Stimulated activated CD4-positive, alpha-beta T cell treated with anti-CD3 and anti-CD28 coated beads, TNF-alpha, amount 100 ng/mL, for 24 hours (primary cell): ENCODE results near the gene SH3BGRL3.
A peak's percentile ranks its signal among the peaks of the same experiment; 100 is the strongest.

ENCODE experiments used
- DNase-seq, 3 experiments: peaks; one replicate each; pipeline ENCODE4 v3.0.0-alpha.2; 2020; ENCODE audit warnings: low read depth in 3 of 3

Gene SH3BGRL3

DNA sequence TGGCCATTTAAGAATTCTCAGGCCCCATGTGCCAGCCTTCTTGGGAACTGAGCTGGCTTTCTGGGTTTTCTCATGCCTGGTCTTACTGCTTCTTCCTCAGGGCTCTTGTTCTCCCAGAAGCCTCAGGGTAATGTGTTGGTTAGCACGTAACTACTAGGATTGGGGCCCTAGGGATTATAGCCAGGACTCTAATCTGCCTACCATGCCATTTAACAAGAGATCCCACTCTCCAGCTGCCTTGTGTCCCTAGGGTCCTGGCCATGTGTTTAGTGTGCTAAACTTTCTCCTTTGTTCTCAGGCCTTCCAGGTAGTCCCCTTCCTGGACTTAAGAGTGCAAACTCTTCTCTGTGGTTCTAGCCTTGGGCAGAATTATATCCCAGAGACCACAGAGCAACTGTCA, 2.2 kb upstream of the SH3BGRL3 start:
- no peak for DNase-seq

DNA sequence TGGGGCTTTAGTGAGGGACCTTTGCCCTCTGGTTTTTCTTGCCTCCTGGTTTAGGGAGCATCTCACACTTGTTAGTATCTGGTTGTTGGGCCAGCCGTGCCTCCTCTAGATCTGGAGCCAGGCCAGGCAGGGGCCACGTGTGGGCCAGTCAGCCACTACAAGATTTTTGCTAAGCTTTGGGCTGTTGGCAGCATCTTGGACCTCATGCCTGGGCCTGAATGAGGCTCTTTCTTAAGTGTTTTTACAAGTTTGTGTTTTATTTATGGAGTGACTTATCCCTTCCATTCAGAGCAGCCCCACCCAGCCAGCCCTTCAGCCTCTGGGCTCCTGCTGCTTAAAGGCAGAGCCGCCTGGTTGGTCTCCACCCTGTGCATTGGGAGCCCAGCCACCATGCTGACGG, 1.6 kb upstream of the SH3BGRL3 start:
- DNase-seq = no peak

DNA sequence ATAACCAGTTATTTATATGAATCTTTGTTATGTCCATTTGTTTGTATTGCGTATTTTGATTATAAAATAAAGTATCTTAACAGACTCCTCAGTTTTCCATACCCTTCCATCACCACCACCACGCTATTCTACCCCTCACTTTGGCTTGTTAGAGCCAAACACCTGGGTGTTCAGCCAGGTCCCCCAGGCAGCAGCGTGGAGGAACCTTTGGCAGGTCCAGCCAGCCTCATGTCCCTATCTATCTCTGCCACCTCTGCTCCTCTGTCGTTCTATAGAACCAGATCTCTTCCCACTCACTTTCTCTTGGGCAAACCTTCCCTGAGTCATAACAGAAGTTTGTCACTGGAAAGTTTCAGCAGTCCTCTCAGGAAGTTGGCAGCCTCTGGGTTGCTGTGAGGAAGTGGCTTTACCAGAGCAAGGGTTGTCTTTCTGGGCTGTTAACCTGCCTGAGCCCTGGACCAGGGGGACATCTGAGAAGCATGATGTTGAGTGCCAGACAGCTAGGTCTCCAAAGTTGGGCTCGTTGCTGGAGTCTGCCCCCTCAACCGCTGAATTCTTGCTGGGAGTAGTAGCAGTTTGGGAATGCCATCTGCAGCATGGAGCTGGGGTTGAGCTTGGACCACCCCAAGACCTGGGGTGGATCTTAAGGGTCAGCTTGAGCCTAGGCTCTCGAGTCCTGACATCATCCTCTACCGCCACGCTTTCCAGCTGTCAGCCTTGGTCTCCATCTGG, 996 bp upstream of the SH3BGRL3 start:
- peak in 1 of 3 experiments; percentile 52 for DNase-seq

DNA sequence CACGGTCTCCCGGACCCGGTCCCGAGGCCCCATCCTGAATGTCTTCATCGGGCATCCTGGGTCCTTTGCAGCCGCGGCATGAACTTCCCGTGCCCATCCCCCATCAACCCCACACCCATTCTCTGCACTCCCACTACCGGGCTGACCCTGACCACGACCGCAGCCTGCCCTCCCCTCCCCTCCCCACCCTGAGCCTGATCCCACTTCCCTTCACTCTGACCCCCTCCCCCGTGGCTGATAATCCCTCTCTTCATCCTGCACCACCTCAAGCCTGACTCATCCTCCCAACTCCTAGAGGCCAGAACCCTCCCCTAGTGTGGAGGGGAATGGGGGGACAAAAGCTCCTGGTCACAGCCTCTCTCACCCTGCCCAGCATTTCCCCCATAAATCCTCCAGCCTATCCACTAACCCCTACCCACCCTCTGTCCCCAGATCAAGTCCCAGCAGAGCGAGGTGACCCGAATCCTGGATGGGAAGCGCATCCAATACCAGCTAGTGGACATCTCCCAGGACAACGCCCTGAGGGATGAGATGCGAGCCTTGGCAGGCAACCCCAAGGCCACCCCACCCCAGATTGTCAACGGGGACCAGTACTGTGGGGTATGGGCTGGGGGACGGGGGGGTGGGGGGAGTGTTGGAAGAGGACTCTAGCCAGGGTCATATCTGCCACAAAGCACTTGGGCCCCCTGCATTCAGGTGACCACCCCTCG, 602 bp downstream of the SH3BGRL3 start:
- no peak for DNase-seq

DNA sequence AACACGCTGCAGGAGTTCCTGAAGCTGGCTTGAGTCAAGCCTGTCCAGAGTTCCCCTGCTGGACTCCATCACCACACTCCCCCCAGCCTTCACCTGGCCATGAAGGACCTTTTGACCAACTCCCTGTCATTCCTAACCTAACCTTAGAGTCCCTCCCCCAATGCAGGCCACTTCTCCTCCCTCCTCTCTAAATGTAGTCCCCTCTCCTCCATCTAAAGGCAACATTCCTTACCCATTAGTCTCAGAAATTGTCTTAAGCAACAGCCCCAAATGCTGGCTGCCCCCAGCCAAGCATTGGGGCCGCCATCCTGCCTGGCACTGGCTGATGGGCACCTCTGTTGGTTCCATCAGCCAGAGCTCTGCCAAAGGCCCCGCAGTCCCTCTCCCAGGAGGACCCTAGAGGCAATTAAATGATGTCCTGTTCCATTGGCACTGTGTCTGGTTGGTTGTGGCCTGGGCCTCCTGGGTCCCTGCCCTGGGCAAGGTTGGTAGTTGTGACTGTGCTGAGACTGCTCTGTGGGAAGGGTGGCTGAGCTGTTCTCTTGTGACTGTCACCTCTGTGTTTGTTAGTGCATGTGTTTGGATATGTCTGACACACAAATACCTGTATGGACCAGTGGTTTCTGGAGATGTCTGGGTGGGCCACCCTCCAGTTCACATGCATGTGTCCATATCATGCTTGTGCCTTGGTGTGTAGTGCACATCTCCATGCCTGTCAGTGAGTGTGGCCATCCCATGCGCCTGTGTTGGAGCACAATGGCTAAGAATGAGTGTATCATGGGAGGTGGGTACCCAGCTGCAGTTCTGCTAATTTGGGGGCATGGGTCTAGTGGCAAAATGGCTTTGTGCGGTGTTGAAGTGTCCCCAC, 1.4 kb downstream of the SH3BGRL3 start:
- no peak for DNase-seq

DNA sequence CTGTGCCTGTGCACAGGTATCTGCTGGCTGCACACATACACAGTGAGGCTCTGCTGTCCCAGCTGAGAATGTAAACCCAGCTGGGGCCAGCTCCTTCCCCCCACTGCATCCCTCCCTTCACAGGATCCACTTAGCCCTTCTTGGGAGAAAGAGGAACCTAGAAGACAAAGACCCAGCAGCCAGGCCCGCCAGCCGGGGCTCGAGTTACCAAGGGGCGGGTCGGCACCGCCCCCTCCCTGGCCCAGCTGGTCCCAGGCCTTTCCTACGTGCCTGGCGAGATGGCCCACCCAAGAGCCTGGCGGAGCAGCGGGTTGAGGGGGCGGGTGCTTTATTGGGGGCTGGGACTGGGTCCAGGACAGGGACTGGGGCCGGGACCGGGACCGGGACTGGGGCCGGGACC, 2.1 kb downstream of the SH3BGRL3 start:
- DNase-seq = no peak

DNA sequence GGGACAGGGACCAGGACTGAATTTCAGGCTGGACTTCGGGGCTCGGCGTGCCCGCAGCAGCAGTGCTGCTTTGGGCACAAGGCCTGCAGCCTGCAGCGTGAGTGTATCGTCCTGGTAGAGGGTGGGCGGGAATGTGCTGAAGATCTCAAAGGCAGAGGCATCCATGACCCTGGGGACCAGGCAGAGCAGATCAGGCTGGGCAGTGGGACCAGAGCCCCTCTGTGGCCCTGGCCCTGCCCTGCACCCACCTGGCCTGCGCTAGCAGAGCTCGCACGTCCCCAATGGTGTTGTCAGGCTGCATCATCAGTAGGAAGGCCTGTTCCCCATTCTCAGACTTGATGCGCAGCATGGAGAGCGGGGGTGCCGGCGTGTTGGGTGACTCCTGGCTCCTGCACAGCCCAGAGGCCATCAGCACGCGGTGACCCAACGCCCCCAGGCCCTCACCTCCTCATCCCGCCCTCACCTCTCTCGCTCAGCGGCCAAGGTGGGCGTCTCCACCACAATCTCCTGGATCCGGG, 2.6 kb downstream of the SH3BGRL3 start:
- DNase-seq = no peak

DNA sequence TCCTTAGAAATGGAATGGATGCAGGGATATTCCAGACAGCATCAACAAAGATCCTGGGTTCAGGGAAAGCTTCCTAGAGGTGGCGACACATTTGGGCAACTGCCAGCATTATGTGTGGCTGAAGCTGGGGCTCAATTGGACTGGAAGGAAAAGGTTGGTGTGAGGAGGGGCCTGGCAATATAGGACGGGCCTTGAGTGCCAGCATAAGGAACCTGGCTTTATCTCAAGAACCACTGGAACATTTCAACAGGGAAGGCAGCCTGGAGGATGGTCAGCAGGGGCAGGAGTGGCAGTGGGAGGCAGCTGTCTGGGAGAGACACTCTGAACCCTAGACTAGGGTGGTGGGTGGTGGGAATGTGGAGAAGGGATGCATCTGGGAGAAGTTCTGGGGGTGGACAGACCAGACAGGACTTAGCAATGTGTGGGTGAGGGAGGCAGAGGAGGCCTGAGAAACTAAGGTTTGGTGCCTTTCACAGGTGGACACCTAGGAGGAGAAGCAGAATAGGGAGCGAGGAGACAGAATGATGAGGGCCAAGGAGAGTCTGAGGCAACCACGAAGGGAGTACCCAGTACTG, 3.5 kb downstream of the SH3BGRL3 start:
- no peak for DNase-seq

DNA sequence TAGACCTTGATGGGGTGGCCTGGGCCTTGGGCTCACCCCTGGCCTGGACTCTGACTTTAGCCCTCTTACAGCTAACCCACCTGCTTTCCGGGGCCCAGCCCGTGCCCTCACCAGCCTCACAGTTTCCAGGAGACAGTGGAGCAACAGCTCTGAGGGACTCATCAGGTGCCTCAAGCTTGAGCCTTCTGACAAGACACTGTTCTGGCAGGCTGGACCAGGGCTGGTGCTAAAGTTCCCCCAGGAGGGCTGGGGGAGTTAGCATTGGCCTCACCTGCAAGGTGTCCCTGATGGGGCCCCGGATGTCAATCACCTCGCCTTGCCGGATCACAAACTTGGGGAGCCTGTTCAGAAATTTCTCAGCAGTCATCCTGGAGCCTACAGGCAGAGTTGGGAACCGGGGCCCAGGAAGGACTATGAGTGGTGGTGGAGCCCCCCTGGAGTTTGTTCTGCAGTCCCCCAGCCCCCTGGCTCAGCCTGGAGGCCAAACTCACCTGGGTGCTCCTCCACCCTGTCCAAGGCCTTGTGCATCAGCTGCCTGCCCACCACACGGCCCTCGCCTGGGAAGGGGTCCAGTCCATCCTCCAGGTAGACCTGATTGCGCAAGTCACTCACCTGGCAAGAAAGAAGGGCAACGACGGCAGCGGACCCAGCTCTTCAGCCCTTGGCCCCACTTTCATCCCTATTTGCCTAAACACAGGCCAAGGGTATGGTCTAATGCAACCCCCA, 4.1 kb downstream of the SH3BGRL3 start:
- no peak for DNase-seq

DNA sequence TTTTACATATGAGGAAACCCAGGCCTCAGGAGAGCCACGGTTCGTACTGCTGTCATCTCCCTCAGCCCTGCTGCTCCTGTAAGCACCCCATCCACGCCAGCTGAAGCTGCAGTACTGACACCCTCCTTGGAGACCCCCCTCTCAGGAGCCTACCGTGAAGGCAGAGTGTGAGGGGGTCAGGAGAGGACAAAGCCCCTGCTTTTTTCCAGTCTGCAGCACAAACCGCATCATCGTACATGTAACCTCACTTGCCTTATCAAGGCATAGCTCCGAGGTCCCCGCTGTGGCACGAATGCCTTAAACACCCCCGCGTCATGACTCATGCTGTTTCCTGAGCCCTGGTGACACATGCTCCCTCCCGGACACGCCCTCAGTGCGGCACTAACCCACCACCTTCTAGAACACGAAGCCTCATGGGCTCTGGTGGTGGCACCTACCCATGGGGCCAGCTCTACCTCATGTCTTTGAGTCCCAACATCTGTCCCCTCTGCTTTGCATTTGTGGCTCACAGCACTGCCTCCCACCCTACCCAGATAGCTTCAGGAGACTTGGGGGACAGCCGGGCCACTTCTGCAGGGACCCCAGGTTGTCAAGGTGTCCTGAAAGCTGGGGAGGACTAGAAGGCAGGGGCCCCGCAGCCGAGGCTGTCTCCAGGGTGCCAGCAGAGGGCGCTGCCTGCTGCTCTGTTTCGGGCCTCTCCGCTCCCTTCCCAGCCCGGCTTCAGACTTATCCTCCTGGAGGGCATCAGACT, 4.9 kb downstream of the SH3BGRL3 start:
- DNase-seq = peak; percentile 88 to 96 (median 95)

DNA sequence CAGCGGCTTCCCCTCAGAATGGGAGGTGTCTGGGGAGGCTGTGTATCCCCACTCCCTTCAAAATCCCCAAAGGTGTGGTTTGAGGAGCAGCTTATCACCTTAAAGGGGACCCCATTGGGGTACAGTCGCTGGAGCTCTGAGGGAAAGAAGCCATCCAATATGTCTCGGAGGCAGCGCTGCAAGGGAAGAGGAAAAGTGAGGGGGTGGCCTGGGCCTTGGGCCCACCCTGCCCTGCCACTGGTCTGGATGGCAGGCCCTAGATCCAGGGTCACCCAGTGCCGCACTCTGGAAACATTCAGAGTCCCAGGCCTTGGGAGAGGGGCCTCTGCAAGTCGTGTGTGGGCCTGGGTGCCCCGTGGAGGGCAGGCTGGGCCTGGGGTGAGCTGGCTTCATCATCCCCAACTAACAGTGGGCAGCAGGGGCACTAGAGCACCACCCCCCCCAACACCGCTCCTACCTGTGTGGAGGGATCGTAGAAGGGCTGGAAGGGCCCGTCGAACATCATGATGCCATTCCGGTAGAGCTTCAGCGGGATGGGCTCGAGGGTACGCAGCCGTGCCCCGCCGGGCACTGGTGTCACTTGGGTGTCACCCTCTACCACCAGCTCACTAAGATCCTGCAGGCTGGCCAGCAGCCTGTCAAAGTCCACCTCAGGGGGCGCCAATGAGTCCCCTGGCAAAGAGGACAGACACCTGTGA, 5.6 kb downstream of the SH3BGRL3 start:
- no peak for DNase-seq

DNA sequence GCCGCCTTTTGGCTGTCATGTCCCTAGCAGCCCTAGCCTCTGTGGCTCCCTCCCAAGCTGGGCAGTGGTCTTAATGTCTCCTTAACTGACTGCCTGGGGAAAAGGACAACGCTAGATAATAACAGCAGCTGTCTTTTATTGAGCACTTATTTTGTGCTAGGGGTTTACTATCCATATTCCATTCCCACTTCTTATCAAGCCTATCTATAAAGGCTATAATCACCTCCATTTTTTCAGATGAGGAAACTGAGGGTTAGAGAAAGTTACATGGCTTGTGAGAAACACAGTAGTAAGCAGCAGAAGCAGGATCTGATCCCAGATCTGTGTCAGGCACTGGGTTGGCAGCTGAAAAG, 6.2 kb downstream of the SH3BGRL3 start:
- no peak for DNase-seq

DNA sequence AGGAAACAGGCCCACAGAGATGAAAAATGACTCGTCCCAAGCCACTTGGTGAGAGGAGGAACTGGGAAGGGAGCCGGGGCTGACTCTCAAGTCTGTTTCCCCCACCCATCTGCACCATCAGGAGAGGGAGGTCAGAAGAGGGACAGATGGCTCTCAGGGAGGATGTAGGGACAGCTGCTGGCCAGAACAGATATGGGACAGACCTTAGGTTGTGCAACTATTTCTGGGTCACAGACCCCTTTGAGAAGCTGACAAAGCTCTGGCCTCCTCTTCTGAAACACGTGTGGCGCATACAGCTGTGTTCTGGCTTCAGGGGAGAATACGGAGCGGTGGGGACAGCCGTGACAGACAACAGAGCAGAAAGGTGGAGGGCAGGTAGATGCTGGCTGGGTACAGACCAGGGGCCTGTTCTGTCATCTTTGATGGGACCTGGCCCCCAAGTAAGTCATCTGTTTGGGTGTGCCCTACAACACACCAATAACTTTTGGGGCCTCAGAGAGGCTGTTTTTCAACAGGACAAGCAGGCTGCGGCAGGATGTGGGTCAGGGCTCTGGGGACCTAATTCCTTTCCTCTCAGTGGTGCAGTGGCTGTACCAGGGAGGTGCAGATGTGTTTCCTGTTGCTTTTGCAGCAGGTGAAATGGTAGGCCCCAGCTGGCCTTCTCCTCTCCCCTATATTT, 7.3 kb downstream of the SH3BGRL3 start:
- DNase-seq = no peak

DNA sequence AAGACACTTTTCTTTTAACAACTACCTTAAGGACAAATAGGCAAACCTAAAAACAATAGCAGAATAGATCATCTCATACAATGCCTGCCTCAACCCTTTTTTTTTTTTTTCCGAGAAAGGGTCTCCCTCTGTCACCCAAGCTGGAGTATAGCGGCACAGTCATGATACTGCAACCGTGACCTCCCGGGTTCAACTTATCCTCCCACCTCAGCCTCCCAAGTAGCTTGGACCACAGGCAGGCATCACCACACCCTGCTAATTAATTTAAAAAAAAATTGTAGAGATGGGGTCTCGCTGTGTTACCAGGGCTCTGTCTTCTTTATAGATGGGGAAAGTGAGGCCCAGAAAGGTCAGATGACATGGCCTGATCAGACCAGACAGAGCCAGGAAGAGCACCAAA, 7.9 kb downstream of the SH3BGRL3 start:
- DNase-seq = no peak

DNA sequence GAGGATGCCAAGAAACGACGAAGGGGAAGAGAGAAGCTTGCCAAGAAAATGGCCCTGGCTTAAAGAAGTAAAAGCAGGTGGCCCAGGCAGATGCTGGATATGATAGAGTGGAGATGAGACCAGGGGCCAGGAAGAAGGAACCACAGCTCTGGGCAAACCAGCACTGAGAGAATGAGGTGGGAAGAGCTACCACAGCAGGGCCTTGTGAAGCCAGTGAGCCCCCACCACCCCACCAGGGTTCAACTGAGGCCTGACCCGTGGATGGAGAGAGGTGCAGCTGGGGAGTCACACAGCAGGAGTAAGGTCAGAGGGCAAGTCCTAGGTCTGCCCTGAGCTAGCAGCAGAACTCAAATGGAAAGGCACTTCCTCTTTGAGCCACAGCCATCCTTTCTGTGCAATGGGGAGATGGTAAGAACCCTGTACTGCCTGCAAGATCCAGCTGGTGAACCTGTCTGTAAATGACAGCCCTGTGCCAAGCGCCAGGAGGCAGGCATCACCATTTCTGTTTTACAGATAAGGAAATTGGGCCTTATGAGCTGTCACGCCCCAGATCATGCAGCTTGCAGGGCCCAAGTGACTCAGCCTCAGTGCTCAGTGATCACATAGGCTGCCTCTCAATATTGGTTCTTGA, 8.5 kb downstream of the SH3BGRL3 start:
- peak in 2 of 3 experiments; percentile 58 to 71 for DNase-seq

DNA sequence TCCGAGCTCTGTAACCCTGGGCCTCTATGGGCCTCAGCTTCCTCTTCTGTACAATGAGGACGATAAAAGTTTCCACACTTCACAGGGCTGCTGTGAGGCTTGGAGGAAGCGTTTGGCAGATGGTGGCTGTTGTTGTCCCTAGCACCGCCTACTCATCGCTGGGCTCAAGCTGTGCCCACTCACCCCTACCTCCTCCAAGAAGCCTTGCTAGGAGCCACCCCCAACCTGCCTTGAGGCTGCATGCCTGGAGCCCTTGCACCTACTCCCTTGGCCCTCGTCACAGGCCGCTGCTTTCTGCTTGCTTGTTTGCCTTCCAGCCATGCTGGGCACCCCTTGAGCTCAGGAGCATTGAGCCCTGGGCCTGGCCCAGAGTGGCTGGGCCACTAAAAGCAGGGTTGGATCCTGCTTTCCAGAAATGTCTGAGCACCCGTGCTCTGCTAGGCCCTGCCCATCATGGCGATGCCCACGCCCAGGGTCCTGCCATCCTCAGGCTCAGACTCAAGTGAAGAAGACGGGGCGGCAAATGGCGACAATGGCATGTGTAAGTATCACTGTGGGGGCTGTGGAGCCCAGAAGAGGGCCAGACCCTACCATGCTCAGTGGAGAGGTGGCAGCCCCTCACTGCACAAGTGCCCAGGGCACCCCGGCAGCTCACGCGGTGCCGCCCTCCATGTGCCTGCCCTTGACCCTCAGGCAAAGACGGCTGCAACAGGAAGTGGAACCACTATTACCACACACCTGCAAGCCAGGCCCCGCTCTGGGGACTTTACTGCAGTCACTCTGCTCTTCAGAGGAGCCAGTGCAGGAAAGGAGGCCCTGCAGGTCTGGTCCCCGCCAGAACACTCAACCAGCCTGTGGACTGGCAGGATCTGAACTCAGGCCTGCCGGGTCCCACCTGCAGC, 9.5 kb downstream of the SH3BGRL3 start:
- no peak for DNase-seq

DNA sequence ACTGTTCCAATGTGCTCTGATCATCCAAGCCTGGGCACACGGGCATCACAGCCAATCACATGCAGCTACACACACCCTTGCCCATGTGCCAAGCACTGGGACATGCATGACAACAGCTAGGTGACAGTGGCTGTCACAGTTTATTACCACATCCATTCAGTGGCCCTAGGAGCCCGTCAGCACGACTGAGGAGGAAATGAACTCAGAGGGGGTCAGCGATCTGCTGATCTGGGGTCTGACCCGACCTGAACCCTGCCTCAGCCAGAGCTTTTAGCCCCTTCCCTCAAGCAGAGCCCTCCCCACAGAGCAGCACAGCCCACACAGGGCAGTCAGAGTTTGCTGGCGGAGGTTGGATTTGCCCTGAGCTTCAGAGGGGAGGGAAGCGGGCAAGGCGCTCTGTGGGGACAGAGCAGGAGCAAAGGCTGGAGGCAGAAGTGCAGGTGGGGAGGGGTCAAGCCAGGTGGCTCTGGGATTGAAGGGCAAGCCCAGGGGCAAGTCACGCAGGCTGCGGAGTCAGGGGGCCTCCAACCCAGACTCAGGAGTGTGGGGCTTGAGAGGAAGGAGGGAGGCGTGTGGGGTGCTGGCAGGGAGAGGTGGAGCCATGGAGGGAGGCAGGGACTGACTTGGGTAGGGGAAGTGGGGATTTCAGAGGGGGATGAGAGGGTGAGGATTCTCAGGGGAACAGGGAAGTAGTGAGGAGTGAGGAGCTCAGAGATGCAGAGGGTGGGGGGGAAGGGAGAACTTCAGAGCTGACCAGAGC, 10.4 kb downstream of the SH3BGRL3 start:
- DNase-seq = no peak
